Liver (tissue), 9 donors: ENCODE results near the gene TMEM42. TPM values are rescaled to one million over a fixed set of nuclear protein-coding genes. Genes with fewer than 3 reads are reported as not detected.

Experiments used
- DNase-seq: peaks from one replicate; pipeline ENCODE4 v3.0.0-alpha.2; 2017; ENCODE audit warnings: low spot score
- H3K27ac ChIP-seq, 2 donors: one replicate each; pipeline ENCODE4 v1.7.0; 2013; ENCODE audit warnings: inconsistent platforms in 2 of 2, low read length in 2 of 2, control low read depth in 1 of 2, low read depth in 1 of 2, mild to moderate bottlenecking in 1 of 2
- H3K27me3 ChIP-seq, 4 donors: one replicate each; pipeline versions ENCODE4 v1.6.1 to v1.7.0; 2013; ENCODE audit warnings: low read length in 3 of 4, inconsistent platforms in 1 of 4, mild to moderate bottlenecking in 1 of 4, moderate library complexity in 1 of 4; ENCODE audit not compliant: control insufficient read depth in 4 of 4, insufficient read depth in 4 of 4
- H3K36me3 ChIP-seq, 4 donors: one replicate each; pipeline versions ENCODE4 v1.6.1 to v1.7.0; 2013; ENCODE audit warnings: low read length in 3 of 4, mild to moderate bottlenecking in 3 of 4, low read depth in 1 of 4, moderate library complexity in 1 of 4; ENCODE audit not compliant: control insufficient read depth in 4 of 4, insufficient read depth in 3 of 4
- H3K4me1 ChIP-seq, 4 donors: one replicate each; pipeline versions ENCODE4 v1.6.1 to v1.7.0; 2013; ENCODE audit warnings: low read length in 3 of 4, mild to moderate bottlenecking in 3 of 4, moderate library complexity in 1 of 4; ENCODE audit not compliant: control insufficient read depth in 4 of 4, insufficient read depth in 4 of 4
- H3K4me3 ChIP-seq, 3 donors: one replicate each; pipeline versions ENCODE4 v1.6.1 to v1.7.0; 2013; ENCODE audit warnings: low read length in 3 of 3, control low read depth in 1 of 3, low read depth in 1 of 3, mild to moderate bottlenecking in 1 of 3
- H3K9ac ChIP-seq, 2 donors: one replicate each; pipeline ENCODE4 v1.7.0; 2013; ENCODE audit warnings: low read length in 2 of 2, mild to moderate bottlenecking in 2 of 2, moderate library complexity in 2 of 2, control low read depth in 1 of 2, low read depth in 1 of 2
- H3K9me3 ChIP-seq, 4 donors: one replicate each; pipeline versions ENCODE4 v1.6.1 to v1.7.0; 2013; ENCODE audit warnings: low read length in 3 of 4; ENCODE audit not compliant: control insufficient read depth in 4 of 4
- ATF3 ChIP-seq: IDR thresholded peaks from 2 replicates; pipeline ENCODE4 v1.6.1; 2016; ENCODE audit warnings: antibody characterized with exemption
- CTCF ChIP-seq: fragments of 150-350 bp; IDR thresholded peaks from 2 replicates; pipeline ENCODE4 v1.5.1; 2017; ENCODE audit warnings: improper control_type of control experiment, low read depth, low read length; ENCODE audit not compliant: missing input control
- FOXA2 ChIP-seq: IDR thresholded peaks from 2 replicates; pipeline ENCODE4 v1.6.1; 2016; ENCODE audit warnings: antibody characterized with exemption
- HNF4A ChIP-seq, 2 donors: conservative IDR thresholded peaks; 2 replicates each; pipeline ENCODE4 v1.6.1; 2016; ENCODE audit warnings: antibody characterized with exemption in 2 of 2, mild to moderate bottlenecking in 2 of 2
- JUND ChIP-seq, 2 donors: IDR thresholded peaks; 2 replicates each; pipeline ENCODE4 v1.6.1; 2016; ENCODE audit warnings: antibody characterized with exemption in 2 of 2
- RAD21 ChIP-seq, 2 donors: IDR thresholded peaks; 2 replicates each; pipeline ENCODE4 v1.6.1; 2016; ENCODE audit warnings: antibody characterized with exemption in 2 of 2, mild to moderate bottlenecking in 2 of 2
- REST ChIP-seq: IDR thresholded peaks from 2 replicates; pipeline ENCODE4 v1.6.1; 2016; ENCODE audit warnings: antibody characterized with exemption, mild to moderate bottlenecking
- SP1 ChIP-seq: IDR thresholded peaks from 2 replicates; pipeline ENCODE4 v1.6.1; 2018; ENCODE audit warnings: antibody characterized with exemption, mild to moderate bottlenecking
- TAF1 ChIP-seq: conservative IDR thresholded peaks from 2 replicates; pipeline ENCODE4 v1.6.1; 2016; ENCODE audit warnings: antibody characterized with exemption, mild to moderate bottlenecking
- ZBTB33 ChIP-seq: IDR thresholded peaks from 2 replicates; pipeline ENCODE4 v1.6.1; 2016; ENCODE audit warnings: antibody characterized with exemption
- WGBS: extraction: QIAGEN DNeasy Blood & Tissue Kit; methylation state at CpG from one replicate; pipeline ENCODE4 v1.1.7; 2013; 5-methylcytosine and 5-hydroxymethylcytosine counted together
- polyA plus RNA-seq, 2 donors: library from polyadenylated mRNA; stranded (reverse) in 1 of 2; unstranded in 1 of 2; fragments of 200-250 nt in 1 of 2; fragments of >200 nt in 1 of 2; fragmentation: Nextera tagmentation in 1 of 2; extraction: Ambion mirVana in 1 of 2; gene quantifications; one replicate each; pipeline versions ENCODE4 v1.2.1 to v1.2.3, GENCODE V29; 2013 to 2015
- total RNA-seq, 2 donors: library from RNA; depleted of rRNA; stranded (reverse); fragments of >200 nt; gene quantifications; one replicate each; pipeline ENCODE4 v1.2.3, GENCODE V29; 2014
- donor health status: healthy.
- donor health status: healthy.
- donor health status: healthy.
- donor health status: healthy.
- donor health status: healthy.

The TMEM42 gene
- total and polyA plus RNA-seq, 4 donors: 5.8 to 9.9 (median 8.1) TPM

GRCh38 chr3:44903314-44903713 lies 41.6 kb downstream of the TMEM42 start:
- no peaks in the 10 kb centered on the region for H3K9me3 ChIP-seq
- H3K4me3 ChIP-seq: no peak overlapping the region
- no peaks in the 10 kb centered on the region for H3K36me3 ChIP-seq
- H3K9ac ChIP-seq: no peak overlapping the region
- 68% methylated on average over 2 of the region's 2 CpGs for WGBS
- H3K27me3 ChIP-seq: no peaks in the 10 kb centered on the region
- TF ChIP-seq FOXA2 (no peak), JUND (IDR thresholded peaks at IDR 0.05) (no peak), ZBTB33 (no peak)
- no peak overlapping the region for H3K27ac ChIP-seq
- H3K4me1 ChIP-seq: no peaks in the 10 kb centered on the region
- no peak for DNase-seq

- H3K9me3 ChIP-seq: no peaks in the 10 kb centered on the region
- no peak overlapping the region for H3K9ac ChIP-seq
- H3K36me3 ChIP-seq: no peaks in the 10 kb centered on the region
- H3K27ac ChIP-seq: no peak overlapping the region
- no peaks in the 10 kb centered on the region for H3K27me3 ChIP-seq
- no peak overlapping the region for H3K4me3 ChIP-seq
- 94% methylated on average over 15 of the region's 15 CpGs for WGBS
- TF ChIP-seq CTCF (no peak), HNF4A (conservative IDR thresholded peaks at IDR 0.05) (no peak), REST (no peak), SP1 (no peak)
- H3K4me1 ChIP-seq: no peaks in the 10 kb centered on the region
- no peak for DNase-seq
Observed at GRCh38 chr3:44903751-44904150, 42.0 kb downstream of the TMEM42 start.

GRCh38 chr3:44905446-44906157 lies 43.9 kb downstream of the TMEM42 start:
- Histone ChIP-seq H3K4me1 (no peaks in the 10 kb centered on the region), H3K4me3 (no peak overlapping the region), H3K27ac (no peak overlapping the region), H3K9ac (no peak overlapping the region), H3K36me3 (no peaks in the 10 kb centered on the region), H3K27me3 (peaks cover 0 to 2% (median 0%) of the 10 kb centered on the region in 4 donors), H3K9me3 (peaks cover 0 to 5% (median 3%) of the 10 kb centered on the region in 4 donors)
- 65% methylated on average over 3 of the region's 3 CpGs for WGBS
- no peak for DNase-seq
- TF ChIP-seq RAD21 (IDR thresholded peaks at IDR 0.05) (no peak), ATF3 (no peak), SP1 (no peak), TAF1 (no peak)
